SJCRH30 (cell line): ENCODE measurements around the gene ACSBG1. TPM values are rescaled to one million over a fixed set of nuclear protein-coding genes. Genes with fewer than 3 reads are reported as not detected.
A peak's percentile ranks its signal among the peaks of the same experiment; 100 is the strongest.

Experiments
- DNase-seq, 2 experiments: peaks; one replicate each; pipeline ENCODE4 v3.0.0-alpha.2; 2015 to 2020
- H3K27ac ChIP-seq: fragments of 250-450 bp; sonication (Bioruptor Pico); 2 replicates; pipeline ENCODE4 v1.5.1; 2020; ENCODE audit warnings: mild to moderate bottlenecking, moderate library complexity
- H3K27me3 ChIP-seq: fragments of 250-450 bp; sonication (Bioruptor Pico); 2 replicates; pipeline ENCODE4 v1.5.1; 2020; ENCODE audit warnings: mild to moderate bottlenecking, moderate library complexity
- H3K36me3 ChIP-seq: fragments of 250-450 bp; sonication (Bioruptor Pico); 2 replicates; pipeline ENCODE4 v1.5.1; 2020; ENCODE audit warnings: mild to moderate bottlenecking, moderate library complexity
- H3K4me1 ChIP-seq: fragments of 250-450 bp; sonication (Bioruptor Pico); 2 replicates; pipeline ENCODE4 v1.5.1; 2020; ENCODE audit warnings: mild to moderate bottlenecking, moderate library complexity
- H3K4me3 ChIP-seq: fragments of 250-450 bp; sonication (Bioruptor Pico); 2 replicates; pipeline ENCODE4 v1.5.1; 2020; ENCODE audit warnings: mild to moderate bottlenecking, moderate library complexity
- H3K9me3 ChIP-seq: fragments of 250-450 bp; sonication (Bioruptor Pico); replicated peaks from 2 replicates; pipeline ENCODE4 v1.5.1; 2020; ENCODE audit warnings: mild to moderate bottlenecking, moderate library complexity
- total RNA-seq: library from RNA; depleted of rRNA; stranded (reverse); fragments of >200 nt; shearing (Covaris generic); gene quantifications from 2 replicates; pipeline ENCODE4 v1.2.3, GENCODE V29; 2014; rRNA removed

The ACSBG1 gene
- total RNA-seq: 0.08 and 0.63 TPM in 2 replicates

- H3K36me3 ChIP-seq: no peaks in the 10 kb centered on the region
- no peaks in the 10 kb centered on the region for H3K27me3 ChIP-seq
- H3K27ac ChIP-seq: no peak within 1 kb of the TSS
- DNase-seq: no peak
- no peak within 1 kb of the TSS for H3K4me3 ChIP-seq
- H3K9me3 ChIP-seq: no peaks in the 10 kb centered on the region
- peaks cover under 1% of the 10 kb centered on the region; the same call in 1 of the 2 replicates for H3K4me1 ChIP-seq
These were observed at the start of gene ACSBG1 for GRCh38 chr15:78234515-78235040. ACSBG1 (minus strand) TSS chr15:78234565; CDS start chr15:78234501, 64 bp downstream.

GRCh38 chr15:78282324-78282723 lies 48.0 kb upstream of the ACSBG1 start:
- no peak for DNase-seq
- Histone ChIP-seq H3K27me3 (no peaks in the 10 kb centered on the region), H3K4me1 (no peaks in the 10 kb centered on the region), H3K9me3 (no peaks in the 10 kb centered on the region), H3K36me3 (peaks cover 2% of the 10 kb centered on the region; the same call in 1 of the 2 replicates), H3K4me3 (no peak overlapping the region), H3K27ac (no peak overlapping the region)

GRCh38 chr15:78280319-78281072 lies 46.1 kb upstream of the ACSBG1 start:
- H3K9me3 ChIP-seq: no peaks in the 10 kb centered on the region
- no peaks in the 10 kb centered on the region for H3K27me3 ChIP-seq
- DNase-seq: no peak
- H3K4me3 ChIP-seq: no peak overlapping the region
- no peak overlapping the region for H3K27ac ChIP-seq
- peaks cover 14% of the 10 kb centered on the region for H3K4me1 ChIP-seq
- peaks cover 2% of the 10 kb centered on the region; the same call in 1 of the 2 replicates for H3K36me3 ChIP-seq

GRCh38 chr15:78276064-78276943 lies 41.9 kb upstream of the ACSBG1 start:
- Histone ChIP-seq H3K27ac (peak overlapping the region; percentile 25), H3K9me3 (no peaks in the 10 kb centered on the region), H3K36me3 (no peaks in the 10 kb centered on the region), H3K4me3 (no peak overlapping the region), H3K27me3 (no peaks in the 10 kb centered on the region), H3K4me1 (peaks cover 23% of the 10 kb centered on the region)
- DNase-seq: peak; percentile 87

- H3K4me3 ChIP-seq: no peak overlapping the region
- no peaks in the 10 kb centered on the region for H3K36me3 ChIP-seq
- no peak overlapping the region for H3K27ac ChIP-seq
- peaks cover 23% of the 10 kb centered on the region for H3K4me1 ChIP-seq
- H3K9me3 ChIP-seq: no peaks in the 10 kb centered on the region
- no peaks in the 10 kb centered on the region for H3K27me3 ChIP-seq
- DNase-seq: no peak
These were observed 40.6 kb upstream of the ACSBG1 start for GRCh38 chr15:78274994-78275393.

- H3K36me3 ChIP-seq: no peaks in the 10 kb centered on the region
- no peak overlapping the region for H3K4me3 ChIP-seq
- peaks cover 23% of the 10 kb centered on the region for H3K4me1 ChIP-seq
- H3K27ac ChIP-seq: no peak overlapping the region
- DNase-seq: peak; percentile 29 to 52
- no peaks in the 10 kb centered on the region for H3K27me3 ChIP-seq
- no peaks in the 10 kb centered on the region for H3K9me3 ChIP-seq
These were observed 38.4 kb upstream of the ACSBG1 start for GRCh38 chr15:78272776-78273175.

- DNase-seq: peak in 1 of 2 experiments; percentile 29
- Histone ChIP-seq H3K9me3 (no peaks in the 10 kb centered on the region), H3K27ac (no peak overlapping the region), H3K4me3 (no peak overlapping the region), H3K27me3 (no peaks in the 10 kb centered on the region), H3K4me1 (peaks cover 23% of the 10 kb centered on the region), H3K36me3 (no peaks in the 10 kb centered on the region)
These were observed 38.0 kb upstream of the ACSBG1 start for GRCh38 chr15:78272316-78272715.

GRCh38 chr15:78266806-78267205 lies 32.4 kb upstream of the ACSBG1 start:
- H3K27ac ChIP-seq: no peak overlapping the region
- no peaks in the 10 kb centered on the region for H3K36me3 ChIP-seq
- H3K4me1 ChIP-seq: peaks cover 5% of the 10 kb centered on the region; the same call in 1 of the 2 replicates

GRCh38 chr15:78266229-78266628 lies 31.9 kb upstream of the ACSBG1 start:
- H3K9me3 ChIP-seq: no peaks in the 10 kb centered on the region
- no peak for DNase-seq
- H3K4me3 ChIP-seq: no peak overlapping the region
- peaks cover 5% of the 10 kb centered on the region; the same call in 1 of the 2 replicates for H3K4me1 ChIP-seq
- H3K36me3 ChIP-seq: no peaks in the 10 kb centered on the region
- H3K27me3 ChIP-seq: no peaks in the 10 kb centered on the region
- H3K27ac ChIP-seq: no peak overlapping the region

More at GRCh38 chr15:78266806-78267205, 32.4 kb upstream of the ACSBG1 start:
- Histone ChIP-seq H3K4me3 (no peak overlapping the region), H3K27me3 (no peaks in the 10 kb centered on the region), H3K9me3 (no peaks in the 10 kb centered on the region)
- no peak for DNase-seq

- no peaks in the 10 kb centered on the region for H3K27me3 ChIP-seq
- no peak overlapping the region for H3K27ac ChIP-seq
- no peak overlapping the region for H3K4me3 ChIP-seq
- H3K9me3 ChIP-seq: no peaks in the 10 kb centered on the region
- peak in 1 of 2 experiments; percentile 47 for DNase-seq
- H3K36me3 ChIP-seq: no peaks in the 10 kb centered on the region
- peaks cover 8% of the 10 kb centered on the region; the same call in 1 of the 2 replicates for H3K4me1 ChIP-seq
These were observed 31.4 kb upstream of the ACSBG1 start for GRCh38 chr15:78265752-78266224.

GRCh38 chr15:78265137-78265460 lies 30.7 kb upstream of the ACSBG1 start:
- Histone ChIP-seq H3K27ac (no peak overlapping the region), H3K36me3 (no peaks in the 10 kb centered on the region), H3K4me1 (peaks cover 8% of the 10 kb centered on the region; the same call in 1 of the 2 replicates), H3K4me3 (no peak overlapping the region), H3K9me3 (no peaks in the 10 kb centered on the region), H3K27me3 (no peaks in the 10 kb centered on the region)
- DNase-seq: no peak

GRCh38 chr15:78264304-78265136 lies 30.2 kb upstream of the ACSBG1 start, which contains the start of gene DNAJA4:
DNAJA4 (plus strand) TSS chr15:78264562; CDS start chr15:78264764, 202 bp downstream.
- H3K27me3 ChIP-seq: no peaks in the 10 kb centered on the region
- H3K27ac ChIP-seq: no peak within 1 kb of the TSS
- no peaks in the 10 kb centered on the region for H3K9me3 ChIP-seq
- H3K4me1 ChIP-seq: peaks cover 8% of the 10 kb centered on the region; the same call in 1 of the 2 replicates
- H3K36me3 ChIP-seq: no peaks in the 10 kb centered on the region
- no peak within 1 kb of the TSS for H3K4me3 ChIP-seq
- DNase-seq: no peak

GRCh38 chr15:78263907-78264303 lies 29.5 kb upstream of the ACSBG1 start:
- H3K4me3 ChIP-seq: no peak overlapping the region
- no peaks in the 10 kb centered on the region for H3K27me3 ChIP-seq
- no peak overlapping the region for H3K27ac ChIP-seq
- H3K9me3 ChIP-seq: no peaks in the 10 kb centered on the region
- DNase-seq: no peak
- H3K36me3 ChIP-seq: no peaks in the 10 kb centered on the region
- H3K4me1 ChIP-seq: peaks cover 13% of the 10 kb centered on the region; the same call in 1 of the 2 replicates

- H3K9me3 ChIP-seq: no peaks in the 10 kb centered on the region
- H3K27ac ChIP-seq: no peak overlapping the region
- H3K36me3 ChIP-seq: no peaks in the 10 kb centered on the region
- no peaks in the 10 kb centered on the region for H3K27me3 ChIP-seq
- DNase-seq: no peak
- no peak overlapping the region for H3K4me3 ChIP-seq
- peaks cover 14% of the 10 kb centered on the region; the same call in 1 of the 2 replicates for H3K4me1 ChIP-seq
These were observed 29.0 kb upstream of the ACSBG1 start for GRCh38 chr15:78263351-78263781.
